ENCODE results near the gene SUB1.

DNA sequence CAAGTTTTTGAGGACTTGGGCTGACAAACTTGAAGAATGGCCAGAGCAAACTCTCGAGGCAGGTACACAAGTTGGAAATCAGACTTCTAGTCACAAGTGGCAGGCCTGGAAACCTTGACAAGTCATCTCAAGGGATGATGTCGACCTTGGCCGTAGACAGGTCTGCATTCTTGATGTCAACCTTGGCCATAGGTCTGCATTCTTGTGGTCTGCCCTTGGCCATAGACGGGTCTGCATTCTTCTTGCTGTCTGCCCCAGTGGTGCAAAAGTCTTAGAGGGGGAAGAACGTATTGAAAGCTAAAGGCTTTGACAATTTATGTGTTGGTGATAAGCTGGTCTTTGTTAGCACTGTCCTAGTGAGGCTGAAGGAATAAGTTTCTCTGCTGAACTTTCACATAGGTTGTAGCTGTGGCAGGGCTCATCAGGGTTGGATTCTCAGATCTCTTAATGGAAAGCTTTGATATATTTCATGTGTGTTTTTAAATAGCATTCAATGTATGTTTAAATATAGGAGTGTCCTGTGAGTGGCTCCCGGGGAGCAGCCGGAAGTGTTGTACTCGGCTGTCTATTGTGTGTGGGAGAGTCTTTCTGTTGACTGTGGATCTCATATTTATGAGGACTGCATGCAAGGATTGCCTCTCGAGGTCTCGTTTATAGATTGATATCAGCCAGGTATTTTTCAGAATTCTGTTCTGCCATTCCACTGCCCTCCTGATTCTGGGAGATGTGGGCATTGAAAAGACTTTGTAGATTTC, 27.0 kb downstream of the SUB1 start:
- TF ChIP-seq, protein P1, sequence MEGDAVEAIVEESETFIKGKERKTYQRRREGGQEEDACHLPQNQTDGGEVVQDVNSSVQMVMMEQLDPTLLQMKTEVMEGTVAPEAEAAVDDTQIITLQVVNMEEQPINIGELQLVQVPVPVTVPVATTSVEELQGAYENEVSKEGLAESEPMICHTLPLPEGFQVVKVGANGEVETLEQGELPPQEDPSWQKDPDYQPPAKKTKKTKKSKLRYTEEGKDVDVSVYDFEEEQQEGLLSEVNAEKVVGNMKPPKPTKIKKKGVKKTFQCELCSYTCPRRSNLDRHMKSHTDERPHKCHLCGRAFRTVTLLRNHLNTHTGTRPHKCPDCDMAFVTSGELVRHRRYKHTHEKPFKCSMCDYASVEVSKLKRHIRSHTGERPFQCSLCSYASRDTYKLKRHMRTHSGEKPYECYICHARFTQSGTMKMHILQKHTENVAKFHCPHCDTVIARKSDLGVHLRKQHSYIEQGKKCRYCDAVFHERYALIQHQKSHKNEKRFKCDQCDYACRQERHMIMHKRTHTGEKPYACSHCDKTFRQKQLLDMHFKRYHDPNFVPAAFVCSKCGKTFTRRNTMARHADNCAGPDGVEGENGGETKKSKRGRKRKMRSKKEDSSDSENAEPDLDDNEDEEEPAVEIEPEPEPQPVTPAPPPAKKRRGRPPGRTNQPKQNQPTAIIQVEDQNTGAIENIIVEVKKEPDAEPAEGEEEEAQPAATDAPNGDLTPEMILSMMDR (IDR thresholded peaks at IDR 0.05), result no peak
- no peak for TF ChIP-seq POLR2AphosphoS5 (IDR thresholded peaks at IDR 0.05; ENCODE audit: low read depth, low read length)
- no peak for TF ChIP-seq NFIC (IDR thresholded peaks at IDR 0.05; ENCODE audit: borderline replicate concordance)
